ENCODE results near the gene FIG4. TPM values are rescaled to one million over a fixed set of nuclear protein-coding genes. Genes with fewer than 3 reads are reported as not detected.
"Not testable (repeated sequence)": the region's sequence is repeated elsewhere in the genome, so short reads cannot be mapped to it uniquely, and the experiment has no call there.

FIG4 gene
- total and polyA plus RNA-seq, 4 donors, result 25.0 to 38.5 (median 31.7) TPM

DNA sequence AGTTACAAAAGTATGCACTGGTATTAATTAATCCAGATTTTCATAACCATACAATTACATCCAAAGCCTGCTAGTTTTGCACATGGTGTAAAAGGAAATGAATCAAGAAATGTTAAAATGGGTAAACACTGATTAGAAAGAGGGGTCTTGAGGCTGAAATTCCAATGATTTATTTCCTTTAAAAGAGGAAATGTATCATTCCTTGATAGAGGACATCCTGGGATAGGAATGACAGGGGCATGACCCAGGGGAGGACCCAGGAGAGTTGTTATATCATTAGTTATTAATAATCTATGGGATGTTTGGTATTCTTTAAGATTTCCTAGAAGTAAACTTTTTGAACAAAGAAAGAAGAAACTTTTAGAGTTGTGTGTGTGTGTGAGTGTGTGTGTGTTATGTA is 18.3 kb upstream of the FIG4 start:
- Histone ChIP-seq H3K36me3 (ENCODE audit: control insufficient read depth, insufficient read depth, low read length) (no peaks in the 10 kb centered on the region), H3K4me3 (ENCODE audit: low read depth, low read length) (no peak overlapping the region), H3K4me1 (ENCODE audit: control insufficient read depth, insufficient read depth, low read length) (no peaks in the 10 kb centered on the region), H3K27me3 (ENCODE audit: control insufficient read depth, insufficient read depth, low read length) (no peaks in the 10 kb centered on the region), H3K27ac (ENCODE audit: low read depth, low read length) (no peak overlapping the region), H3K9me3 (ENCODE audit: control insufficient read depth, insufficient read depth, low read length) (no peaks in the 10 kb centered on the region)
- no peak for DNase-seq (ENCODE audit: low read depth in 4 of 6, low spot score in 6 of 6)

GRCh38 chr6:109676724-109677123 is 14.4 kb upstream of the FIG4 start:
- Histone ChIP-seq H3K27me3 (ENCODE audit: control insufficient read depth, insufficient read depth, low read length) (no peaks in the 10 kb centered on the region), H3K9me3 (ENCODE audit: control insufficient read depth, insufficient read depth, low read length) (no peaks in the 10 kb centered on the region), H3K36me3 (ENCODE audit: control insufficient read depth, insufficient read depth, low read length) (no peaks in the 10 kb centered on the region), H3K27ac (ENCODE audit: low read depth, low read length) (no peak overlapping the region), H3K4me1 (ENCODE audit: control insufficient read depth, insufficient read depth, low read length) (no peaks in the 10 kb centered on the region), H3K4me3 (ENCODE audit: low read depth, low read length) (no peak overlapping the region)
- DNase-seq (ENCODE audit: low read depth in 4 of 6, low spot score in 6 of 6), result no peak
- whole genome bisulfite sequencing (ENCODE audit: insufficient coverage), result no CpG with 5 or more reads among the region's 1 CpG

- no peaks in the 10 kb centered on the region for H3K4me1 ChIP-seq (ENCODE audit: control insufficient read depth, insufficient read depth, low read length)
- H3K9me3 ChIP-seq (ENCODE audit: control insufficient read depth, insufficient read depth, low read length), result no peaks in the 10 kb centered on the region
- WGBS (ENCODE audit: insufficient coverage), result no CpG with 5 or more reads among the region's 4 CpGs
- H3K27me3 ChIP-seq (ENCODE audit: control insufficient read depth, insufficient read depth, low read length), result no peaks in the 10 kb centered on the region
- no peak for DNase-seq (ENCODE audit: low read depth in 4 of 6, low spot score in 6 of 6)
- no peak overlapping the region for H3K27ac ChIP-seq (ENCODE audit: low read depth, low read length)
- no peak overlapping the region for H3K4me3 ChIP-seq (ENCODE audit: low read depth, low read length)
- H3K36me3 ChIP-seq (ENCODE audit: control insufficient read depth, insufficient read depth, low read length), result no peaks in the 10 kb centered on the region
Measured at GRCh38 chr6:109678240-109678639, 12.9 kb upstream of the FIG4 start.

DNA sequence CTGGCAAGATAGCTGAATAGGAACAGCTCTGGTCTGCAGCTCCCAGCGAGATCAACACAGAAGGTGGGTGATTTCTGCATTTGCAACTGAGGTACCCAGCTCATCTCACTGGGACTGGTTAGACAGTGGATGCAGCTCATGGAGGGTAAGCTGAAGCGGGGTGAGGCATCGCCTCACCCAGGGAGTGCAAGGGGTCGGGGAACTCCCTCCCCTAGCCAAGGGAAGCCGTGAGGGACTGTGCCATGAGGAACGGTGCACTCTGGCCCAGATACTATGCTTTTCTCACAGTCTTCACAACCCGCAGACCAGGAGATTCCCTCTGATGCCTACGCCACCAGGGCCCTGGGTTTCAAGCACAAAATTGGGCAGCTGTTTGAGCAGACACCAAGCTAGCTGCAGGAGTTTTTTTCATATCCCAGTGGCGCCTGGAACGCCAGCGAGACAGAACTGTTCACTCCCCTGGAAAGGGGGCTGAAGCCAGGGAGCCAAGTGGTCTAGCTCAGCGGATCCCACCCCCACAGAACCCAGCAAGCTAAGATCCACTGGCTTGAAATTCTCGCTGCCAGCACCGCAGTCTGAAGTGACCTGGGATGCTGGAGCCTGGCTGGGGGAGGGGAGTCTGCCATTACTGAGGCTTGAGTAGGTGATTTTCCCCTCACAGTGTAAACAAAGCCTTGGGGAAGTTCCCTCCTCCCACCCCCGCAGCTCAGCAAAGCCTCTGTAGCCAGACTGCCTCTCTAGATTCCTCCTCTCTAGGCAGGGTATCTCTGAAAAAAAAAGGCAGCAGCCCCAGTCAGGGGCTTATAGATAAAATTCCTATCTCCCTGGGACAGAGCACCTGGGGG is 12.2 kb upstream of the FIG4 start:
- not testable (repeated sequence) for H3K9me3 ChIP-seq (ENCODE audit: control insufficient read depth, insufficient read depth, low read length); H3K4me3 ChIP-seq (ENCODE audit: low read depth, low read length); H3K4me1 ChIP-seq (ENCODE audit: control insufficient read depth, insufficient read depth, low read length); DNase-seq (ENCODE audit: low read depth in 4 of 6, low spot score in 6 of 6); H3K27me3 ChIP-seq (ENCODE audit: control insufficient read depth, insufficient read depth, low read length); H3K27ac ChIP-seq (ENCODE audit: low read depth, low read length); H3K36me3 ChIP-seq (ENCODE audit: control insufficient read depth, insufficient read depth, low read length)
- 79% methylated on average over 6 of the region's 15 CpGs for WGBS (ENCODE audit: insufficient coverage)

DNA sequence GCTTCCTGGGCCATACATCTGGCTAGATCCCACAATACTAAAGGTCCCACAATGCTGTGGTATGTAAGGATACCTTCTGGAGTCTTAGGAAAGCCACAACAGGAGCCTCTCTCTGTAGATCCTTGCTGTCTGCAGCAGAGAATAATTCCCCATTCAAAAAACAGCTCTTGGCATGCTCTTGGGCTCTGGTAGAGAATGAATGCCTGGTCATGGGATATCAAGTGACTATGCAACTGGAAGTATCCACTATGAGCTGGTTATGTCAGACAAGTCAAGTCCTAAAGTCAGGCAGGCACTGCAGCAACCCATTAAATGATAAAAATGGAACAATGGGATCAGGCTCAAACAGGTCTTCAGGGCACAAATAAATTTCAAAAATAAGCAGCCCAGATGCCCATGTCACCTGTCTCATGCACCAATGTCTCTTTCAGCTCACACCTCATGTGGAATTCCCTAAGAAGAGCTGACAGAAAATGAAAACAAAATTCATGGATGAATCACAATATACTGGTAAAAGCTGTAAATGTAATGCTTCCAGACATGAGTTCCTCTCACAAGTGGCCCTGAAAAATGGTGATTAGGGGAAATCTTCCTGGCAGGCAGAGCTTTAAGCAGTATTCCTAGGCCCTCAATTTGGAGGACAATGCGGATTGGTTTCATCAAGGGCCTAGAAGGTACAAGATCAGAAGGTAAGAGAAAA is 4.4 kb upstream of the FIG4 start:
- H3K9me3 ChIP-seq (ENCODE audit: control insufficient read depth, insufficient read depth, low read length), result no peaks in the 10 kb centered on the region
- no peak overlapping the region for H3K27ac ChIP-seq (ENCODE audit: low read depth, low read length)
- no CpG with 5 or more reads among the region's 1 CpG for WGBS (ENCODE audit: insufficient coverage)
- H3K4me3 ChIP-seq (ENCODE audit: low read depth, low read length), result no peak overlapping the region
- no peaks in the 10 kb centered on the region for H3K27me3 ChIP-seq (ENCODE audit: control insufficient read depth, insufficient read depth, low read length)
- DNase-seq (ENCODE audit: low read depth in 4 of 6, low spot score in 6 of 6), result no peak
- H3K36me3 ChIP-seq (ENCODE audit: control insufficient read depth, insufficient read depth, low read length), result no peaks in the 10 kb centered on the region
- H3K4me1 ChIP-seq (ENCODE audit: control insufficient read depth, insufficient read depth, low read length), result no peaks in the 10 kb centered on the region

DNA sequence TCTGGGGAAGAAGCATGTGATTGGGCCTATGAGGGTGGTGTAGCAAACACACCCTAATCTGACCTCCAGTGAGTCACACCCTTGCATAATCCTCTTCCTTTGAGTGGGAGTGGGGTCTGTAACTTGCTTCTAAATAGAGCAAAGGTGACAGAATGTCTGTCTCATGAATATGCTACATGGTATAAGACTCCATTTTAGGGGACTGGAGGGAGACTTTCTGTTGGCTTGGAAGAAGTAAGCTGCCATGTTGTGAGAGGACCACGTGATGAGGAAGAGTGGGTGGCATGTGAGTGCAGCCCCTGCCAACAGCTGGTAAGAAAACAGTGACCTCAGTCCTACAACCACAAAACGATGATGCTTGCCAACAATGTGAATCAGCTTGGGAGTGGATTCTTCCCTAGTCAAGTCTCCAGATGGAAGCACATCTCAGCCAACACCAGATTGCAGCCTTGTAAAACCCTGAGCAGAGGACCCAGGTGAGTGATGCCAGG is 3.8 kb upstream of the FIG4 start:
- Histone ChIP-seq H3K27ac (ENCODE audit: low read depth, low read length) (no peak overlapping the region), H3K36me3 (ENCODE audit: control insufficient read depth, insufficient read depth, low read length) (no peaks in the 10 kb centered on the region), H3K9me3 (ENCODE audit: control insufficient read depth, insufficient read depth, low read length) (no peaks in the 10 kb centered on the region), H3K27me3 (ENCODE audit: control insufficient read depth, insufficient read depth, low read length) (no peaks in the 10 kb centered on the region), H3K4me1 (ENCODE audit: control insufficient read depth, insufficient read depth, low read length) (no peaks in the 10 kb centered on the region), H3K4me3 (ENCODE audit: low read depth, low read length) (no peak overlapping the region)
- WGBS (ENCODE audit: insufficient coverage), result 80% methylated on average over 2 of the region's 2 CpGs
- no peak for DNase-seq (ENCODE audit: low read depth in 4 of 6, low spot score in 6 of 6)

DNA sequence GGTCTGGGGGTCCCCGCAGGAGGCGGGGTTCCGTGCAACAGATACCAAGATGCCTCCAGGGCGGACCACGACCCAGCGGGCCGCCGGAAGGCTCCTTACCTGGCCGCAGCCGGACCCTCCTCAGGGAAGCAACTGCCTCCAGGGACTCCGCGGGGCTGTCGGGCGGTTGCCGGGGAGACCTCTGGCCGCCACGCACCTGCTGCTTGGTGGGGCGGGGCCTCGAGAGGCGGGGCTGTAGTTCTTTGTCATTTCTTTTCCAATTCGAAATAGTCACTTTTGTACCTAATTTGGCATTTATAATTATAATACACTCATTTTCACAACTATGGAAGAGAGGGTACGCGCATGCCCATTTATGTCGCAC is 741 bp upstream of the FIG4 start:
- 0% methylated on average over 20 of the region's 24 CpGs for WGBS (ENCODE audit: insufficient coverage)
- Histone ChIP-seq H3K9me3 (ENCODE audit: control insufficient read depth, insufficient read depth, low read length) (no peaks in the 10 kb centered on the region), H3K27ac (ENCODE audit: low read depth, low read length) (peak overlapping the region; percentile 94), H3K36me3 (ENCODE audit: control insufficient read depth, insufficient read depth, low read length) (no peaks in the 10 kb centered on the region), H3K4me1 (ENCODE audit: control insufficient read depth, insufficient read depth, low read length) (no peaks in the 10 kb centered on the region), H3K4me3 (ENCODE audit: low read depth, low read length) (peak overlapping the region; percentile 96), H3K27me3 (ENCODE audit: control insufficient read depth, insufficient read depth, low read length) (no peaks in the 10 kb centered on the region)
- peak in 3 of 6 donors; percentile 11 to 80 (median 13) for DNase-seq (ENCODE audit: low read depth in 4 of 6, low spot score in 6 of 6)

- Histone ChIP-seq H3K36me3 (ENCODE audit: control insufficient read depth, insufficient read depth, low read length) (no peaks in the 10 kb centered on the region), H3K4me1 (ENCODE audit: control insufficient read depth, insufficient read depth, low read length) (no peaks in the 10 kb centered on the region), H3K9me3 (ENCODE audit: control insufficient read depth, insufficient read depth, low read length) (no peaks in the 10 kb centered on the region), H3K27ac (ENCODE audit: low read depth, low read length) (no peak overlapping the region), H3K27me3 (ENCODE audit: control insufficient read depth, insufficient read depth, low read length) (no peaks in the 10 kb centered on the region), H3K4me3 (ENCODE audit: low read depth, low read length) (no peak overlapping the region)
- DNase-seq (ENCODE audit: low read depth in 4 of 6, low spot score in 6 of 6), result no peak
Measured at GRCh38 chr6:109693111-109693510, 2.0 kb downstream of the FIG4 start.

DNA sequence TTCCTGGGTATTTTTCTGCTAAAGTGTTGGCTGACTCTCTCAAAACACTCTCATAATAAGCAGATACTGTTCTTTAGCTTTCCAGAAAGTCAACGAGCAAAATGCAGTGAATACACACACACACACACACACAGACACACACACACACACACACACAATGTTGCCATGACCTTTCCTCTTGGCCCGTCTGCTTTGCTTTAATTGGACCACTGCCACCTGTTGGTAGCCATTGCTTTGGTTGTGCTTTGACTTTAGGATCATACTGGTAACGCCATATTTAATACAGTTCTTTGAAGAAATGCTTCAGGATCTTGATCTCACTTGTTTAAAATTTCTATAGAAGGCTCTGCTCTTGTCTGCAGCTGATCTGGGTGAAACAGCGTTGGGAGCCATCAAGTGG is 4.4 kb downstream of the FIG4 start:
- Histone ChIP-seq H3K4me3 (ENCODE audit: low read depth, low read length) (no peak overlapping the region), H3K4me1 (ENCODE audit: control insufficient read depth, insufficient read depth, low read length) (no peaks in the 10 kb centered on the region), H3K9me3 (ENCODE audit: control insufficient read depth, insufficient read depth, low read length) (no peaks in the 10 kb centered on the region), H3K36me3 (ENCODE audit: control insufficient read depth, insufficient read depth, low read length) (no peaks in the 10 kb centered on the region), H3K27me3 (ENCODE audit: control insufficient read depth, insufficient read depth, low read length) (no peaks in the 10 kb centered on the region), H3K27ac (ENCODE audit: low read depth, low read length) (no peak overlapping the region)
- DNase-seq (ENCODE audit: low read depth in 4 of 6, low spot score in 6 of 6), result no peak
- 86% methylated on average over 1 of the region's 4 CpGs for whole genome bisulfite sequencing (ENCODE audit: insufficient coverage)

GRCh38 chr6:109696355-109696754 is 5.3 kb downstream of the FIG4 start:
- no peaks in the 10 kb centered on the region for H3K36me3 ChIP-seq (ENCODE audit: control insufficient read depth, insufficient read depth, low read length)
- H3K9me3 ChIP-seq (ENCODE audit: control insufficient read depth, insufficient read depth, low read length), result no peaks in the 10 kb centered on the region
- H3K27ac ChIP-seq (ENCODE audit: low read depth, low read length), result no peak overlapping the region
- no peaks in the 10 kb centered on the region for H3K4me1 ChIP-seq (ENCODE audit: control insufficient read depth, insufficient read depth, low read length)
- no peaks in the 10 kb centered on the region for H3K27me3 ChIP-seq (ENCODE audit: control insufficient read depth, insufficient read depth, low read length)
- no peak overlapping the region for H3K4me3 ChIP-seq (ENCODE audit: low read depth, low read length)
- WGBS (ENCODE audit: insufficient coverage), result 92% methylated on average over 2 of the region's 5 CpGs
- no peak for DNase-seq (ENCODE audit: low read depth in 4 of 6, low spot score in 6 of 6)

Measured in spinal cord (tissue), 10 donors.